ENCODE results near the gene RNF212. TPM values are rescaled to one million over a fixed set of nuclear protein-coding genes. Genes with fewer than 3 reads are reported as not detected.

The RNF212 gene
- total RNA-seq, 1 donor from 2014 or later, result 6.9 TPM

- Histone ChIP-seq H3K9me3 (no peaks in the 10 kb centered on the region), H3K27ac (no peak overlapping the region), H3K36me3 (no peaks in the 10 kb centered on the region), H3K27me3 (no peaks in the 10 kb centered on the region), H3K4me1 (no peaks in the 10 kb centered on the region), H3K4me3 (no peak overlapping the region)
- ATAC-seq, result no peak
- TF ChIP-seq CTCF (IDR thresholded peaks at IDR 0.05), result no peak
- no peak for DNase-seq
- intact Hi-C loops (cut with DNase I), result no loop called here
Observed at GRCh38 chr4:1092983-1093361, 20.4 kb downstream of the RNF212 start.

GRCh38 chr4:1092026-1092982 is 21.1 kb downstream of the RNF212 start:
- ATAC-seq, result peak; percentile 63

GRCh38 chr4:1091561-1091995 is 21.8 kb downstream of the RNF212 start:
- Histone ChIP-seq H3K9me3 (no peaks in the 10 kb centered on the region), H3K4me3 (no peak overlapping the region), H3K4me1 (no peaks in the 10 kb centered on the region), H3K27ac (no peak overlapping the region), H3K36me3 (no peaks in the 10 kb centered on the region), H3K27me3 (no peaks in the 10 kb centered on the region)
- TF ChIP-seq CTCF (IDR thresholded peaks at IDR 0.05), result no peak
- no peak for ATAC-seq
- intact Hi-C loops (cut with DNase I), result no loop called here
- DNase-seq, result no peak

More at GRCh38 chr4:1092026-1092982, 21.1 kb downstream of the RNF212 start:
- Histone ChIP-seq H3K4me1 (no peaks in the 10 kb centered on the region), H3K36me3 (no peaks in the 10 kb centered on the region), H3K9me3 (no peaks in the 10 kb centered on the region), H3K27ac (no peak overlapping the region), H3K4me3 (no peak overlapping the region), H3K27me3 (no peaks in the 10 kb centered on the region)
- intact Hi-C loops (cut with DNase I), result no loop called here
- peak; percentile 8 for TF ChIP-seq CTCF (IDR thresholded peaks at IDR 0.05)
- DNase-seq, result no peak

- peak; percentile 35 for DNase-seq
- no peak for TF ChIP-seq CTCF (IDR thresholded peaks at IDR 0.05)
- Histone ChIP-seq H3K27ac (no peak overlapping the region), H3K27me3 (no peaks in the 10 kb centered on the region), H3K4me1 (no peaks in the 10 kb centered on the region), H3K9me3 (no peaks in the 10 kb centered on the region), H3K4me3 (no peak overlapping the region), H3K36me3 (no peaks in the 10 kb centered on the region)
- intact Hi-C loops (cut with DNase I), result no loop called here
- no peak for ATAC-seq
Observed at GRCh38 chr4:1090465-1091440, 22.6 kb downstream of the RNF212 start.

- H3K9me3 ChIP-seq, result no peaks in the 10 kb centered on the region
- no peak for DNase-seq
- H3K36me3 ChIP-seq, result no peaks in the 10 kb centered on the region
- ATAC-seq, result no peak
- intact Hi-C loops (cut with DNase I), result no loop called here
- no peaks in the 10 kb centered on the region for H3K4me1 ChIP-seq
- no peaks in the 10 kb centered on the region for H3K27me3 ChIP-seq
- no peak overlapping the region for H3K27ac ChIP-seq
- no peak overlapping the region for H3K4me3 ChIP-seq
- no peak for TF ChIP-seq CTCF (IDR thresholded peaks at IDR 0.05)
Observed at GRCh38 chr4:1090036-1090435, 23.3 kb downstream of the RNF212 start.

Measured in upper lobe of right lung (tissue), 1 donor.